ENCODE measurements around the gene ZMYM4. TPM values are rescaled to one million over a fixed set of nuclear protein-coding genes. Genes with fewer than 3 reads are reported as not detected.

Gene ZMYM4
- total RNA-seq, 1 experiment from 2014 or later, result 66.0 TPM

- Histone ChIP-seq H3K27me3 (ENCODE audit: insufficient read depth, low read length) (no peaks in the 10 kb centered on the region), H4K8ac (replicated peaks; ENCODE audit: insufficient read length, low read depth, low read length) (no peak overlapping the region), H3K4me1 (ENCODE audit: insufficient read depth, low read length) (no peaks in the 10 kb centered on the region), H3K14ac (ENCODE audit: insufficient read depth, low read length) (no peak overlapping the region; the same call in 1 of the 2 replicates), H3K9ac (ENCODE audit: extremely low read depth, insufficient read length, low read length) (no peak overlapping the region), H3K27ac (ENCODE audit: insufficient read length, low read depth, low read length) (no peak overlapping the region), H3K79me1 (ENCODE audit: insufficient read depth, low read depth, low read length, poor library complexity, severe bottlenecking) (peaks cover 3% of the 10 kb centered on the region), H4K20me1 (ENCODE audit: control insufficient read depth, insufficient read depth, insufficient read length) (no peaks in the 10 kb centered on the region), H2BK5ac (ENCODE audit: insufficient read length, low read length) (no peak overlapping the region), H3K4me2 (ENCODE audit: insufficient read depth, insufficient read length, low read length) (no peak overlapping the region), H3T11ph (ENCODE audit: low read length) (no peak overlapping the region), H2BK20ac (ENCODE audit: low read depth, low read length, poor library complexity, severe bottlenecking) (no peak overlapping the region), H2AK5ac (ENCODE audit: insufficient read length, low read length) (no peak overlapping the region), H2BK12ac (ENCODE audit: insufficient read length, low read depth, low read length) (no peak overlapping the region), H3K18ac (ENCODE audit: insufficient read length, low read depth, low read length) (no peak overlapping the region), H3K9me3 (ENCODE audit: control insufficient read depth, low read depth, low read length) (no peaks in the 10 kb centered on the region), H2AFZ (ENCODE audit: low read length) (no peak overlapping the region), H3K23me2 (ENCODE audit: insufficient read length, low read depth, low read length, poor library complexity, severe bottlenecking) (no peaks in the 10 kb centered on the region), H3K23ac (ENCODE audit: insufficient read length, low read depth, low read length) (no peak overlapping the region), H3K4ac (ENCODE audit: low read depth, low read length) (no peak overlapping the region), H3K56ac (ENCODE audit: insufficient read length, low read depth, low read length) (no peak overlapping the region), H3K79me2 (ENCODE audit: insufficient read depth, low read length) (peaks cover 2% of the 10 kb centered on the region; the same call in 1 of the 2 replicates), H4K5ac (ENCODE audit: insufficient read length, low read depth, low read length) (no peak overlapping the region), H4K91ac (ENCODE audit: insufficient read length, low read depth, low read length) (no peak overlapping the region), H2BK120ac (ENCODE audit: low read depth, low read length, poor library complexity, severe bottlenecking) (no peak overlapping the region), H2BK15ac (ENCODE audit: low read depth, low read length) (no peak overlapping the region)
- H3K27ac Mint-ChIP-seq, result peak overlapping the region in 1 of 3 experiments; percentile 68; a peak in 2 of 7 replicates
- peaks cover 11 to 15% of the 10 kb centered on the region in 2 experiments for H3K4me1 Mint-ChIP-seq
- H3K4me3 Mint-ChIP-seq, result no peak overlapping the region
- H3K9me3 Mint-ChIP-seq, result peaks cover 6 to 27% of the 10 kb centered on the region in 2 experiments; a peak in 4 of 5 replicates
- no peak for TF ChIP-seq CTCF (conservative IDR thresholded peaks at IDR 0.05)
- no peaks in the 10 kb centered on the region for H3K27me3 Mint-ChIP-seq (ENCODE audit: low read depth)
- peaks cover 39 to 42% (median 40%) of the 10 kb centered on the region in 3 experiments for H3K36me3 Mint-ChIP-seq (ENCODE audit: insufficient read depth in 1 of 3, low read depth in 3 of 3)
- no peak for DNase-seq
- no CpG with 5 or more reads among the region's 6 CpGs for WGBS (ENCODE audit: extremely low coverage, insufficient read length, low lambda C conversion rate)
These were observed 10.5 kb downstream of the ZMYM4 start for GRCh38 chr1:35278886-35279554.

Measured in H9 (cell line).